ENCODE results near the gene DNAJB1.

DNA sequence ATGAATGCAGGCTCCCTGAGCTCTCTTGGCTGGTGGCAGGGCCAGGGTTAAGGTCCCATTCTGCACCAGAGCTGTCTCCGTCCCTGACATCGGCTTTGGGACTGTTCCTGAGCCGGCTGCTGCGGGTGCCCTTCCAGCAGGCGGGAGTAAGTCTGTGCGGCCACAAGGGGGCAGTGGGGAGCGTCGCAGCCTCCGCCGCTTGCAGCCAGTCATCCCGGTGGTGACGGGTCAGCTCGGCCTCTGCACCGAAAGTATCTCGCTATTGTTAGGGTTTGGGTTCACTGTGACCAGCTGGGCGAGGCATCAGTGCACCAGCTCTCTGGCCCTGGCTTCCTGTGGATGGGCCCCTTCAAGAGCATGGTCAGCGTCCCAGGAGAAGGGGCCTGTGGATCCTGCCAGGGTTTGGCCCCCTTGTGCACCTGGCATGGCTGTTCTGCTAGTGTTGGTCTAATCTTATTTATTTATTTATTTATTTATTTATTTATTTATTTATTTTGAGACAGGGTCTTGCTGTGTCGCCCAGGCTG lies 38.5 kb upstream of the DNAJB1 start:
- TF ChIP-seq EZH2 (IDR thresholded peaks at IDR 0.05; ENCODE audit: borderline replicate concordance, low read depth, low read length, poor library complexity, severe bottlenecking) (no peak), CTCF (conservative IDR thresholded peaks at IDR 0.05; ENCODE audit: low read depth, low read length) (peak; percentile 95)

All from A673 (cell line).